GM12878 (cell line): ENCODE measurements around the gene CHST14. TPM values are rescaled to one million over a fixed set of nuclear protein-coding genes. Genes with fewer than 3 reads are reported as not detected.

ENCODE experiments used
- ATAC-seq: fragments of 200-7000 bp; cut with Tn5 transposase; 3 replicates; pipeline ENCODE4 v1.9.1; 2020; ENCODE audit warnings: mild to moderate bottlenecking, moderate library complexity
- BruUV-seq: library from RNA; stranded (reverse); fragments of 400-500 nt; replicated peaks from 2 replicates; lab custom pipeline; 2021; lab: Mats Ljungman, UMichigan
- CTCF ChIA-PET: fragments of 300-600 bp; sonication (Branson Sonifier 250); formaldehyde crosslinking; extraction: SDS; loops from one replicate; lab custom pipeline; 2021; ENCODE audit warnings: inconsistent platforms; lab: Yijun Ruan, JAX
- POLR2A ChIA-PET: fragments of 350-600 bp; formaldehyde crosslinking; extraction: SDS; loops from one replicate; lab custom pipeline; 2021; ENCODE audit warnings: inconsistent platforms; lab: Charles Lee
- RAD21 ChIA-PET: fragments of 300-600 bp; sonication (Branson Sonifier 250); formaldehyde crosslinking; loops from one replicate; lab custom pipeline; 2023; ENCODE audit warnings: antibody characterized with exemption; ENCODE audit not compliant: unreplicated experiment; lab: Charles Lee
- SMC1A ChIA-PET: fragments of 300-600 bp; sonication (Branson Sonifier 250); formaldehyde crosslinking; loops from one replicate; lab custom pipeline; 2023; ENCODE audit not compliant: unreplicated experiment, uncharacterized antibody; lab: Charles Lee
- DNase-seq: peaks from one replicate; pipeline ENCODE4 v3.0.0-alpha.2; 2011; ENCODE audit warnings: low read depth, low spot score
- FAIRE-seq: peaks from 3 replicates; lab custom pipeline; 2011; peaks lifted over from hg19 to GRCh38; lab: Jason Lieb, UNC
- H2AFZ ChIP-seq: 2 replicates; pipeline ENCODE4 v1.6.0; 2011; ENCODE audit warnings: low read depth, low read length, control low read depth; ENCODE audit not compliant: control insufficient read depth
- H3K27ac ChIP-seq: 2 replicates; pipeline ENCODE4 v1.5.1; 2011; ENCODE audit warnings: control low read depth; ENCODE audit not compliant: control insufficient read depth, insufficient read depth
- H3K27me3 ChIP-seq, 2 experiments: replicated peaks in 1 of 2; 2 replicates each; pipeline versions ENCODE4 v1.6.0 to v1.6.1; 2011; ENCODE audit warnings: low read length in 1 of 2; ENCODE audit not compliant: control insufficient read depth in 2 of 2, insufficient read depth in 2 of 2
- H3K36me3 ChIP-seq, 2 experiments: 2 replicates each; pipeline ENCODE4 v1.5.1; 2011; ENCODE audit warnings: low read length in 1 of 2; ENCODE audit not compliant: control insufficient read depth in 2 of 2, insufficient read depth in 2 of 2
- H3K4me1 ChIP-seq: 2 replicates; pipeline ENCODE4 v1.6.1; 2011; ENCODE audit warnings: mild to moderate bottlenecking, low read length, moderate library complexity, mixed read lengths; ENCODE audit not compliant: control insufficient read depth, insufficient read depth
- H3K4me2 ChIP-seq: 2 replicates; pipeline ENCODE4 v1.6.0; 2011; ENCODE audit warnings: control low read depth; ENCODE audit not compliant: control insufficient read depth, insufficient read depth
- H3K4me3 ChIP-seq: fragments of 200-600 bp; sonication (generic); 2 replicates; pipeline ENCODE4 v1.5.1; 2016
- H3K79me2 ChIP-seq: 2 replicates; pipeline ENCODE4 v1.6.0; 2011; ENCODE audit warnings: low read length; ENCODE audit not compliant: control insufficient read depth, insufficient read depth
- H3K9ac ChIP-seq: 2 replicates; pipeline ENCODE4 v1.8.0; 2011; ENCODE audit warnings: low read length, control low read depth, mixed read lengths; ENCODE audit not compliant: control insufficient read depth, insufficient read depth
- H3K9me3 ChIP-seq: replicated peaks from 3 replicates; pipeline ENCODE4 v1.5.1; 2011; ENCODE audit warnings: mild to moderate bottlenecking, low read length; ENCODE audit not compliant: control insufficient read depth, insufficient read depth
- H4K20me1 ChIP-seq: 2 replicates; pipeline ENCODE4 v1.6.0; 2011; ENCODE audit not compliant: control insufficient read depth, insufficient read depth
- BCL3 ChIP-seq: IDR thresholded peaks from 2 replicates; pipeline ENCODE4 v1.6.1; 2011; ENCODE audit warnings: borderline replicate concordance, low read depth, mild to moderate bottlenecking, moderate library complexity, low read length; ENCODE audit not compliant: insufficient read depth, poor library complexity, severe bottlenecking
- CHD4 ChIP-seq: fragments of 200-600 bp; sonication (generic); IDR thresholded peaks from 2 replicates; pipeline ENCODE4 v1.6.1; 2016; ENCODE audit warnings: mild to moderate bottlenecking
- E2F4 ChIP-seq: IDR thresholded peaks from 2 replicates; pipeline ENCODE4 v1.6.1; 2012; ENCODE audit warnings: low read depth, low read length, improper control_type of control experiment
- MTA3 ChIP-seq: IDR thresholded peaks from 2 replicates; pipeline ENCODE4 v1.6.1; 2012; ENCODE audit warnings: low read length, inconsistent platforms, borderline replicate concordance
- NFXL1 ChIP-seq: fragments of 450-650 bp; IDR thresholded peaks from 2 replicates; pipeline ENCODE4 v1.6.1; 2017; ENCODE audit warnings: antibody characterized with exemption, mild to moderate bottlenecking, borderline replicate concordance
- RBBP5 ChIP-seq: fragments of 200-600 bp; sonication (generic); conservative IDR thresholded peaks from 2 replicates; pipeline ENCODE4 v1.6.1; 2016
- TBL1XR1 ChIP-seq: IDR thresholded peaks from 2 replicates; pipeline ENCODE4 v1.6.1; 2012; ENCODE audit warnings: low read depth, low read length, improper control_type of control experiment
- ZNF384 ChIP-seq: IDR thresholded peaks from 2 replicates; pipeline ENCODE4 v1.6.1; 2012; ENCODE audit warnings: low read depth, mild to moderate bottlenecking, low read length, improper control_type of control experiment, borderline replicate concordance
- WGBS: methylation state at CpG from one replicate; pipeline ENCODE4 v1.1.6; 2016; ENCODE audit warnings: low lambda C conversion rate; ENCODE audit not compliant: insufficient replicate concordance, insufficient coverage; ENCODE audit errors: missing lambda C conversion rate; 5-methylcytosine and 5-hydroxymethylcytosine counted together
- in situ Hi-C: fragments of 300-500 bp; cut with MboI; formaldehyde crosslinking; loops from 9 replicates; pipeline ENCODE4 v1.14.3; 2018; ENCODE audit warnings: mixed read lengths
- intact Hi-C: fragments of 100-400 bp; cut with micrococcal nuclease; formaldehyde crosslinking; loops from one replicate; pipeline ENCODE4 v1.14.2; 2022; ENCODE audit not compliant: unreplicated experiment
- polyA plus RNA-seq, 11 experiments: library from polyadenylated mRNA; depleted of rRNA in 4 of 11; unstranded in 6 of 11; stranded (reverse) in 5 of 11; fragments of >200 nt; fragmentation: Nextera tagmentation in 4 of 11; fragmentation: Illumina TruSeq in 1 of 11; extraction: Ambion mirVana in 4 of 11; extraction: Trizol in 1 of 11; gene quantifications; 1 replicate in 1 of 11; 2 replicates in 10 of 11; pipeline versions ENCODE4 v1.2.1 to v1.2.3, GENCODE V29; 2011 to 2016; ENCODE audit warnings: inconsistent platforms in 2 of 11, missing spikeins in 2 of 11, low read depth in 1 of 11
- total RNA-seq, 4 experiments: library from RNA; depleted of rRNA in 3 of 4; stranded (reverse); fragments of >200 nt in 3 of 4; fragmentation: Illumina TruSeq in 1 of 4; extraction: Trizol in 1 of 4; gene quantifications; 2 replicates each; pipeline versions ENCODE4 v1.2.1 to v1.2.3, GENCODE V29; 2013 to 2021

Gene CHST14
- total and polyA plus RNA-seq, 10 of the 15 experiments (the other 5 are each of a cell fraction or from before 2014, with no cell fraction given) = 1.3 to 12.8 (median 6.2) TPM

GRCh38 chr15:40435710-40436089, 35.1 kb upstream of the CHST14 start:
- no peak for TF ChIP-seq TBL1XR1
- TF ChIP-seq MTA3 = no peak
- no peak for TF ChIP-seq CHD4
- no peak for TF ChIP-seq ZNF384
- TF ChIP-seq NFXL1 = no peak
- no peak for TF ChIP-seq BCL3
- TF ChIP-seq E2F4 = no peak
- TF ChIP-seq RBBP5 = no peak
- H3K4me1 ChIP-seq = peaks cover 14% of the 10 kb centered on the region
- H3K4me3 ChIP-seq = no peak overlapping the region
- no peak for ATAC-seq
- DNase-seq = no peak
- no TSS peak for BruUV-seq
- FAIRE-seq = no peak
- H3K27ac ChIP-seq = no peak overlapping the region
- intact Hi-C loops = no loop called here
- RAD21 ChIA-PET = no interaction called here
- H2AFZ ChIP-seq = no peak overlapping the region
- POLR2A ChIA-PET = no interaction called here
- H3K27me3 ChIP-seq = peaks cover 16 to 36% of the 10 kb centered on the region in 2 experiments
- no peaks in the 10 kb centered on the region for H4K20me1 ChIP-seq
- 32% methylated on average over 13 of the region's 15 CpGs for WGBS
- H3K9ac ChIP-seq = no peak overlapping the region
- H3K9me3 ChIP-seq = no peaks in the 10 kb centered on the region
- H3K36me3 ChIP-seq = no peaks in the 10 kb centered on the region
- SMC1A ChIA-PET = no interaction called here
- CTCF ChIA-PET = interaction anchor here (0.7 to 0.9 kb wide), 2 partner anchors 61 to 102 kb away, joined by 3 read pairs; no protein-coding TSS in a partner anchor
- H3K79me2 ChIP-seq = no peaks in the 10 kb centered on the region
- in situ Hi-C loops = no loop called here
- no peak overlapping the region for H3K4me2 ChIP-seq
